HG03354 (cell line): ENCODE measurements around the gene BHLHE41.

ENCODE experiments used
- ATAC-seq: cut with Tn5 transposase; IDR thresholded peaks from one replicate; pipeline ENCODE4 v1.9.1; 2021; ENCODE audit warnings: mild to moderate bottlenecking; ENCODE audit not compliant: unreplicated experiment, poor library complexity, severe bottlenecking

BHLHE41 gene

GRCh38 chr12:26135571-26135970 is 10.7 kb upstream of the BHLHE41 start:
- ATAC-seq: no peak

- ATAC-seq: no peak
These were observed 10.2 kb upstream of the BHLHE41 start for GRCh38 chr12:26135010-26135420.

- ATAC-seq: no peak
These were observed 9.7 kb upstream of the BHLHE41 start for GRCh38 chr12:26134540-26134939.

- no peak for ATAC-seq
These were observed 8.7 kb upstream of the BHLHE41 start for GRCh38 chr12:26133521-26133920.

- ATAC-seq: no peak
These were observed 8.0 kb upstream of the BHLHE41 start for GRCh38 chr12:26132866-26133265.

GRCh38 chr12:26131936-26132335 is 7.1 kb upstream of the BHLHE41 start:
- no peak for ATAC-seq

- ATAC-seq: peak; percentile 52
These were observed 5.9 kb upstream of the BHLHE41 start for GRCh38 chr12:26130728-26131127.

- no peak for ATAC-seq
These were observed 3.3 kb upstream of the BHLHE41 start for GRCh38 chr12:26128168-26128567.

GRCh38 chr12:26127404-26127803 is 2.6 kb upstream of the BHLHE41 start:
- no peak for ATAC-seq

GRCh38 chr12:26126340-26127284 is 1.8 kb upstream of the BHLHE41 start:
- ATAC-seq: peak; percentile 39

GRCh38 chr12:26125400-26126339 is 833 bp upstream of the BHLHE41 start:
- ATAC-seq: peak; percentile 26

- ATAC-seq: no peak
These were observed 1.3 kb downstream of the BHLHE41 start for GRCh38 chr12:26123482-26123980.

GRCh38 chr12:26122681-26123481 is 2.0 kb downstream of the BHLHE41 start:
- ATAC-seq: peak; percentile 15

- ATAC-seq: peak; percentile 34
These were observed 2.7 kb downstream of the BHLHE41 start for GRCh38 chr12:26122061-26122680.

GRCh38 chr12:26121323-26122060 is 3.3 kb downstream of the BHLHE41 start:
- no peak for ATAC-seq

GRCh38 chr12:26120561-26121274 is 4.1 kb downstream of the BHLHE41 start:
- no peak for ATAC-seq

GRCh38 chr12:26119391-26119989 is 5.3 kb downstream of the BHLHE41 start:
- peak; percentile 61 for ATAC-seq
